T47D (cell line): ENCODE data around the gene AIG1.
"Not testable (repeated sequence)": the region's sequence is repeated elsewhere in the genome, so short reads cannot be mapped to it uniquely, and the experiment has no call there.

Experiments
- DNase-seq, 2 experiments: peaks; one replicate each; pipeline versions ENCODE4 v3.0.0 to v3.0.0-alpha.2; 2011 to 2012; ENCODE audit warnings: low read depth in 1 of 2, low spot score in 1 of 2
- JUND ChIP-seq: IDR thresholded peaks from 2 replicates; pipeline ENCODE4 v1.6.1; 2012; ENCODE audit warnings: low read depth
- in situ Hi-C: cut with HindIII; loops from 2 replicates; pipeline ENCODE4 v1.10.0; 2016; ENCODE audit warnings: low sequenced_read_pairs, low pct_unique_long_range_greater_than_20kb

Gene AIG1

GRCh38 chr6:143039548-143039947, 21.1 kb upstream of the AIG1 start:
- TF ChIP-seq JUND = no peak
- DNase-seq = no peak
- in situ Hi-C loops = no loop called here

- no peak for DNase-seq
- no peak for TF ChIP-seq JUND
- in situ Hi-C loops = no loop called here
These were observed 20.7 kb upstream of the AIG1 start for GRCh38 chr6:143040018-143040417.

- in situ Hi-C loops, DNase-seq: not testable (repeated sequence)
These were observed 16.3 kb upstream of the AIG1 start for GRCh38 chr6:143044345-143044744.

- no peak for DNase-seq
- in situ Hi-C loops = no loop called here
- no peak for TF ChIP-seq JUND
These were observed 11.1 kb upstream of the AIG1 start for GRCh38 chr6:143049611-143050010.

DNA sequence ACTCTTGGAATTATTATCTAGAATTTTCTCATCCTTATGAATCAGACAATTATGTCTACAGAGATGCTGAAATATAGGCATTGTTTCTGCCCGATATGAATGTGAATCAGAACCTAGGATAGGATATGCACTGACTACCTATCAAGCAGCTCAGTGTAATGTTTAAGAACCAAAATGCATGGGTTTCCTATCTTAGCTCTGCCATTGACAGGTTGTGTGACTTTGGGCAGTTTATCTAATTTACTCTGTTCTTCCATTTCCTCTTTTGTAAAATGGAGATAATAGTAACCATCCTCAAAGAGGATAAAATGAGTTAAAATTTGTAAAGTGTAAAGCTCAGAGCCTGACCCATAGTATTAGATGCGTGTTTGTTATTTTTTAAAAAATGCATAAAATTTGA, 10.2 kb upstream of the AIG1 start:
- no peak for DNase-seq
- in situ Hi-C loops = no loop called here
- TF ChIP-seq JUND = no peak

DNA sequence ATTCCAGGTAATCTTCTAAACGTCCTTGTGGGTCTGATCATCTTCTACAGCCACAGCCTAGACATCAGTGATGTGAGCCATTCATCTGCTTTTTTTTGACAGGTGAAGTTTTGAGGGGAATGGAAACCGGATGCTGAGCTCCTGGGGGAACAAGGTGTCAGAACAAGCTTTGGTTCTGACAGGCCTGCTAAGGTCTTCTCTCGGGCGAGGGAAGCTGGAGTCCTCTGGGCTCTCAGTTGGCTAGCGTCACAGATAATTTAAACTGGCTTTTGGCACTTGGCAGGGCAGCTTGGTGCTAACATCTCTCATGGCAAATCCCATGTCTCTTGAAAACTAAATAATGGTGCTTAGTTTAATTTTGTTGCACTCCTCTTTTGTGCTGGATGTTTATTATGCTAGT, 8.4 kb upstream of the AIG1 start:
- in situ Hi-C loops = no loop called here
- DNase-seq = no peak
- no peak for TF ChIP-seq JUND

DNA sequence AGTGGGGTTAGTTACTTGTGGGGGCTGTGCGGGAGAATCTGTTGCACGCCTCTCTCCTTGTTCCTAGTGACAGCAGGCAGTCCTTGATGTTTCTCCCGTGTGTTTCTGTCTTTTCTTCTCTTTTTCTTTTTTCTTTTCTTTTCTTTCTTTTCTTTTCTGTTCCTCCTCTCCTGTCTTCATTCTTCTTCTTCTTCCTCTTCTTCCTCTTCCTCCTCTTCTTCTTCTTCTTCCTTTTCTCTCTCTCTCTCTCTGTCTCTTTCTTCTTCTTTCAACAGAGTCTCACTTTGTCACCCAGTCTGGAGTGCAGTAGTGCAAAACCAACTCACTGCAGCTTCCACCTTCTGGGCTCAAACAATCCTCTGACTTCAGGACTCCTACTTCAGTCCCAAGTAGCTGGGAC, 6.8 kb upstream of the AIG1 start:
- no peak for TF ChIP-seq JUND
- in situ Hi-C loops = no loop called here

GRCh38 chr6:143054329-143054728, 6.4 kb upstream of the AIG1 start:
- DNase-seq = no peak
- no peak for TF ChIP-seq JUND
- in situ Hi-C loops = no loop called here

More for the DNA sequence above, 6.8 kb upstream of the AIG1 start:
- no peak for DNase-seq

- in situ Hi-C loops = no loop called here
- no peak for DNase-seq
- TF ChIP-seq JUND = no peak
These were observed 5.5 kb upstream of the AIG1 start for GRCh38 chr6:143055213-143055612.

- in situ Hi-C loops = no loop called here
- DNase-seq = no peak
- no peak for TF ChIP-seq JUND
These were observed 4.8 kb upstream of the AIG1 start for GRCh38 chr6:143055891-143056290.

DNA sequence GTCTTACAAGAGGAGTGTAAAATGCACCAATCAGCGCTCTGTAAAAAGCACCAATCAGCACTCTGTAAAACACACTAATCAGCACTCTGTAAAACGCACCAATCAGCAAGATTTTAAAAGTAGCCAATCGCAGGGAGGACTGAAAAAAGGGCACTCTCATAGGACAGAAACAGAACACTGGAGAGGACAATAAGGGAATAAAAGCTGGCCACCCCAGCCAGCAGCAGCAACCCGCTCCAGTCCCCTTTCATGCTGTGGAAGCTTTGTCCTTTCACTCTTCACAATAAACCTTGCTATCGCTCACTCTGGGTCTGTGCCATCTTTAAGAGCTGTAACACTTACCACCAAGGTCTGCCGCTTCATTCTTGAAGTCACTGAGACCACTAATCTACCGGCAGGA, 1.7 kb upstream of the AIG1 start:
- no peak for DNase-seq
- TF ChIP-seq JUND = no peak
- in situ Hi-C loops = no loop called here

GRCh38 chr6:143059663-143060353, 881 bp upstream of the AIG1 start:
- TF ChIP-seq JUND = no peak
- peak in 1 of 2 experiments; percentile 55 for DNase-seq
- in situ Hi-C loops = no loop called here

GRCh38 chr6:143060354-143060805, 309 bp upstream of the AIG1 start:
- DNase-seq = peak; percentile 62 to 84
- in situ Hi-C loops = no loop called here

More at GRCh38 chr6:143060354-143060805, 309 bp upstream of the AIG1 start:
- TF ChIP-seq JUND = no peak
